Measurements from ENCODE around the gene RARA. TPM values are rescaled to one million over a fixed set of nuclear protein-coding genes. Genes with fewer than 3 reads are reported as not detected.

RARA gene
- total and polyA plus RNA-seq, 2 of the 4 experiments (the other 2 are of a cell fraction), result 9.0 to 12.7 TPM

GRCh38 chr17:40335620-40336019 lies 26.6 kb downstream of the RARA start:
- Histone ChIP-seq H3K27ac (ENCODE audit: insufficient read depth, low read length) (no peak overlapping the region), H3K36me3 (ENCODE audit: control insufficient read depth, insufficient read depth, low read length) (peaks cover 5% of the 10 kb centered on the region), H3K4me2 (ENCODE audit: low read depth, low read length) (no peak overlapping the region), H3K9me3 (ENCODE audit: control insufficient read depth, insufficient read depth, low read length) (no peaks in the 10 kb centered on the region), H2BK20ac (ENCODE audit: low read depth, low read length) (no peak overlapping the region), H3K4ac (ENCODE audit: low read depth, low read length) (no peak overlapping the region), H3K23ac (ENCODE audit: low read depth, low read length) (no peak overlapping the region; the same call in 1 of the 2 replicates), H2AK9ac (replicated peaks; ENCODE audit: low read depth, low read length, poor library complexity) (no peak overlapping the region), H2AK5ac (ENCODE audit: low read depth, low read length) (peak overlapping the region; percentile 31; the same call in 1 of the 2 replicates), H2BK15ac (ENCODE audit: low read depth, low read length) (no peak overlapping the region), H3K4me1 (ENCODE audit: control insufficient read depth, insufficient read depth, low read length) (peaks cover 34% of the 10 kb centered on the region), H3K9ac (ENCODE audit: low read depth, low read length) (no peak overlapping the region), H3K56ac (ENCODE audit: extremely low read depth, insufficient read depth, low read length) (no peak overlapping the region), H4K91ac (ENCODE audit: insufficient read depth, low read depth, low read length) (no peak overlapping the region), H3K9me1 (ENCODE audit: insufficient read depth, low read length) (peaks cover 34% of the 10 kb centered on the region), H3K14ac (replicated peaks; ENCODE audit: low read depth, low read length) (no peak overlapping the region), H4K8ac (ENCODE audit: low read depth in 2 of 2, low read length in 2 of 2) (no peak overlapping the region), H3K79me1 (ENCODE audit: low read depth in 1 of 2, low read length in 2 of 2) (peaks cover 18 to 87% of the 10 kb centered on the region in 2 experiments), H2BK120ac (ENCODE audit: low read depth, low read length) (no peak overlapping the region), H3K27me3 (ENCODE audit: control insufficient read depth, insufficient read depth, low read length) (no peaks in the 10 kb centered on the region), H3K18ac (ENCODE audit: low read depth, low read length) (no peak overlapping the region), H4K20me1 (ENCODE audit: insufficient read depth, low read length) (peaks cover 48% of the 10 kb centered on the region), H2AFZ (replicated peaks; ENCODE audit: low read length, poor library complexity) (no peak overlapping the region), H4K5ac (ENCODE audit: low read depth, low read length) (no peak overlapping the region), H2BK5ac (ENCODE audit: low read depth, low read length, poor library complexity, severe bottlenecking) (no peak overlapping the region), H3K4me3 (ENCODE audit: insufficient read depth, low read depth, low read length) (no peak overlapping the region)
- 90% methylated on average over 2 of the region's 8 CpGs; no CpG with 5 or more reads in 1 of the 2 experiments for WGBS, 2 experiments (ENCODE audit: extremely low coverage in 2 of 2, insufficient read length in 1 of 2)
- dilution Hi-C loops (cut with HindIII; ENCODE audit: low sequenced_read_pairs, unreplicated experiment) (no loop called here), intact Hi-C loops (cut with micrococcal nuclease) (no loop called here), in situ Hi-C loops (cut with MboI; ENCODE audit: low sequenced_read_pairs) (no loop called here)
- TF ChIP-seq USF2 (IDR thresholded peaks at IDR 0.05; ENCODE audit: low read depth, low read length) (no peak), RCOR1 (IDR thresholded peaks at IDR 0.05; ENCODE audit: insufficient replicate concordance, low read length) (no peak), CTCF (conservative IDR thresholded peaks at IDR 0.05; ENCODE audit: low read depth, low read length) (no peak), SMC3 (IDR thresholded peaks at IDR 0.05; ENCODE audit: low read depth, low read length) (no peak), MAFK (IDR thresholded peaks at IDR 0.05; ENCODE audit: low read depth, low read length) (no peak), NFE2L2 (IDR thresholded peaks at IDR 0.05; ENCODE audit: low read depth, low read length) (no peak), RFX5 (IDR thresholded peaks at IDR 0.05; ENCODE audit: low read depth, low read length) (no peak), POLR2A (IDR thresholded peaks at IDR 0.05; ENCODE audit: low read depth, low read length) (no peak), MXI1 (IDR thresholded peaks at IDR 0.05; ENCODE audit: borderline replicate concordance, low read depth, low read length) (no peak), FOS (IDR thresholded peaks at IDR 0.05; ENCODE audit: low read depth, low read length) (no peak), BHLHE40 (IDR thresholded peaks at IDR 0.05; ENCODE audit: low read depth, low read length) (no peak), CEBPB (IDR thresholded peaks at IDR 0.05; ENCODE audit: low read depth, low read length) (no peak), MAZ (IDR thresholded peaks at IDR 0.05; ENCODE audit: borderline replicate concordance, low read depth, low read length) (no peak), ELK1 (IDR thresholded peaks at IDR 0.05; ENCODE audit: borderline replicate concordance, low read depth, low read length) (no peak), RAD21 (IDR thresholded peaks at IDR 0.05; ENCODE audit: low read length) (no peak)
- ATAC-seq (ENCODE audit: low read depth) (no peak), DNase-seq (no peak)
- no TSS peak for BruUV-seq (replicated peaks)
- ChIA-PET POLR2A (ENCODE audit: unreplicated experiment) (interaction anchor here (0.6 kb wide), 1 partner anchor 116 kb away, joined by 4 read pairs; the partner anchor contains the start of gene WIPF2), CTCF (interaction anchor here (0.6 kb wide), 1 partner anchor 18 kb away, joined by 5 read pairs; no protein-coding TSS in a partner anchor)

All from IMR-90 (cell line).